PFSK-1 (cell line): ENCODE results near the gene CX3CL1.

Source experiments
- FOXP2 ChIP-seq: optimal IDR thresholded peaks from 2 replicates; pipeline ENCODE3; 2011; ENCODE audit warnings: borderline replicate concordance, control low read depth, inconsistent platforms; ENCODE audit not compliant: insufficient read depth; ENCODE audit errors: extremely low read length, extremely low read depth
- POLR2AphosphoS5 ChIP-seq: IDR thresholded peaks from 2 replicates; pipeline ENCODE4 v1.6.1; 2012; ENCODE audit warnings: low read depth, mild to moderate bottlenecking, control low read depth, low read length, moderate library complexity
- REST ChIP-seq, 2 experiments: IDR thresholded peaks; 2 replicates each; pipeline versions ENCODE4 v1.6.1 to v1.8.0; 2011 to 2012; ENCODE audit warnings: low read depth in 2 of 2, low read length in 2 of 2, control low read depth in 1 of 2, inconsistent platforms in 1 of 2, mild to moderate bottlenecking in 1 of 2, moderate library complexity in 1 of 2; ENCODE audit not compliant: insufficient read depth in 1 of 2
- SIN3A ChIP-seq: IDR thresholded peaks from 2 replicates; pipeline ENCODE4 v1.6.1; 2012; ENCODE audit warnings: mild to moderate bottlenecking, low read length, moderate library complexity, borderline replicate concordance; ENCODE audit not compliant: insufficient read depth
- TAF1 ChIP-seq: IDR thresholded peaks from 2 replicates; pipeline ENCODE4 v1.6.1; 2012; ENCODE audit warnings: low read length, control low read depth, borderline replicate concordance; ENCODE audit not compliant: insufficient read depth

The CX3CL1 gene

GRCh38 chr16:57409065-57409464, 36.8 kb downstream of the CX3CL1 start:
- TF ChIP-seq REST (IDR thresholded peaks at IDR 0.05; ENCODE audit: insufficient read depth in 1 of 2, low read depth in 2 of 2, low read length in 2 of 2), result no peak
- no peak for TF ChIP-seq FOXP2
- no peak for TF ChIP-seq TAF1
- TF ChIP-seq SIN3A, result no peak
- TF ChIP-seq POLR2AphosphoS5, result no peak

- no peak for TF ChIP-seq FOXP2
Observed at GRCh38 chr16:57409870-57410587, 37.7 kb downstream of the CX3CL1 start.

- no peak for TF ChIP-seq TAF1
- TF ChIP-seq SIN3A, result no peak
- no peak for TF ChIP-seq REST (IDR thresholded peaks at IDR 0.05; ENCODE audit: insufficient read depth in 1 of 2, low read depth in 2 of 2, low read length in 2 of 2)
- TF ChIP-seq POLR2AphosphoS5, result no peak
- no peak for TF ChIP-seq FOXP2
Observed at GRCh38 chr16:57411362-57411976, 39.2 kb downstream of the CX3CL1 start.

- no peak for TF ChIP-seq REST (IDR thresholded peaks at IDR 0.05; ENCODE audit: insufficient read depth in 1 of 2, low read depth in 2 of 2, low read length in 2 of 2)
- TF ChIP-seq FOXP2, result no peak
- TF ChIP-seq SIN3A, result no peak
- no peak for TF ChIP-seq TAF1
- TF ChIP-seq POLR2AphosphoS5, result no peak
Observed at GRCh38 chr16:57412584-57412983, 40.3 kb downstream of the CX3CL1 start.

GRCh38 chr16:57413301-57413730, 41.0 kb downstream of the CX3CL1 start:
- TF ChIP-seq SIN3A (no peak), TAF1 (no peak), FOXP2 (no peak), POLR2AphosphoS5 (no peak), REST (IDR thresholded peaks at IDR 0.05; ENCODE audit: insufficient read depth in 1 of 2, low read depth in 2 of 2, low read length in 2 of 2) (no peak)
